Activated B cell treated with CpG ODN at 0.5 μM for 24 hours (primary cell): Measurements from ENCODE around the gene TSC1. TPM values are rescaled to one million over a fixed set of nuclear protein-coding genes. Genes with fewer than 3 reads are reported as not detected.

Experiments used
- ATAC-seq: fragments of 200-7000 bp; cut with Tn5 transposase; one replicate; pipeline ENCODE4 v1.10.0; 2021; ENCODE audit warnings: low read depth, mild to moderate bottlenecking, moderate library complexity
- CTCF ChIA-PET: fragments of 350-600 bp; sonication (Branson Sonifier 250); formaldehyde crosslinking; loops from one replicate; lab custom pipeline; 2021; ENCODE audit warnings: antibody characterized with exemption; lab: Charles Lee
- POLR2A ChIA-PET: fragments of 350-600 bp; sonication (Branson Sonifier 250); formaldehyde crosslinking; loops from one replicate; lab custom pipeline; 2021; ENCODE audit warnings: antibody characterized with exemption; lab: Charles Lee
- DNase-seq: peaks from one replicate; pipeline ENCODE4 v3.0.0; 2022
- H3K27ac Mint-ChIP-seq: one replicate; pipeline ENCODE4 v1.8.0; 2020; ENCODE audit warnings: mixed read lengths
- H3K27me3 Mint-ChIP-seq: one replicate; pipeline ENCODE4 v1.8.0; 2021; ENCODE audit warnings: mixed read lengths
- H3K36me3 Mint-ChIP-seq: one replicate; pipeline ENCODE4 v1.8.0; 2021; ENCODE audit warnings: low read depth, mixed read lengths
- H3K4me1 Mint-ChIP-seq: one replicate; pipeline ENCODE4 v1.8.0; 2021; ENCODE audit warnings: mixed read lengths
- H3K4me3 Mint-ChIP-seq: one replicate; pipeline ENCODE4 v1.8.0; 2020; ENCODE audit warnings: mild to moderate bottlenecking, mixed read lengths
- H3K9me3 Mint-ChIP-seq: one replicate; pipeline ENCODE4 v1.8.0; 2020; ENCODE audit warnings: mixed read lengths
- CTCF ChIP-seq: fragments of 200-600 bp; IDR thresholded peaks from one replicate; pipeline ENCODE4 v1.8.0; 2022; ENCODE audit warnings: antibody characterized with exemption, mild to moderate bottlenecking
- intact Hi-C: fragments of 100-400 bp; cut with micrococcal nuclease; formaldehyde crosslinking; loops from one replicate; pipeline ENCODE4 v1.15.1; 2024
- total RNA-seq: library from RNA; stranded (reverse); gene quantifications from 2 replicates; pipeline ENCODE4 v1.2.3, GENCODE V29; 2022

The TSC1 gene
- total RNA-seq, 1 donor from 2014 or later = 61.4 TPM

- H3K27me3 Mint-ChIP-seq = no peaks in the 10 kb centered on the region
- no peak overlapping the region for H3K27ac Mint-ChIP-seq
- peaks cover 89% of the 10 kb centered on the region for H3K36me3 Mint-ChIP-seq
- no peak for ATAC-seq
- no peak for DNase-seq
- ChIA-PET POLR2A (no interaction called here), CTCF (interaction anchor here (0.7 kb wide), 1 partner anchor 17 kb away, joined by 3 read pairs; no protein-coding TSS in a partner anchor)
- no peaks in the 10 kb centered on the region for H3K9me3 Mint-ChIP-seq
- no peak overlapping the region for H3K4me3 Mint-ChIP-seq
- intact Hi-C loops = no loop called here
- no peak for TF ChIP-seq CTCF
- H3K4me1 Mint-ChIP-seq = no peaks in the 10 kb centered on the region
Observed at GRCh38 chr9:132919614-132920268, 24.7 kb downstream of the TSC1 start.

DNA sequence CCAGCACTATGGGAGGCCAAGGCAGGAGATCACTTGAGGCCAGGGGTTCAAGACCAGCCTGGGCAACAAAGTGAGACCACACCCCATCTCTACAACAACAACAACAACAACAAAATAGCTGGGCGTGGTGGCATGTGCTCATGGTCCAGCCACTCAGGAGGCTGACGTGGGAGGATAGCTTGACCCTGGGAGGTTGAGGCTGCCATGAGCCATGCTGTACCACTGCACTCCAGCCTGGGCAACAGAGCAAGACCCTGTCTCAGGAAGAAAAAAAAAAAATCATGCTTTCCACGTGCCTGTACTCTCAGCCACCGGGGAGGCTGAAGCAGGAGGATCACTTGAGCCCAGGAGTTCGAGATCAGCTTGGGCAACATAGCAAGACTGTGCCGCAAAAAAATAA, 29.5 kb downstream of the TSC1 start:
- no peak overlapping the region for H3K4me3 Mint-ChIP-seq
- H3K36me3 Mint-ChIP-seq = peaks cover 79% of the 10 kb centered on the region
- no peaks in the 10 kb centered on the region for H3K9me3 Mint-ChIP-seq
- intact Hi-C loops = no loop called here
- no peaks in the 10 kb centered on the region for H3K4me1 Mint-ChIP-seq
- ChIA-PET CTCF (interaction anchor here (0.9 kb wide), 1 partner anchor 13 kb away, joined by 6 read pairs; no protein-coding TSS in a partner anchor), POLR2A (interaction anchor here (0.7 kb wide), 1 partner anchor 13 kb away, joined by 6 read pairs; no protein-coding TSS in a partner anchor)
- DNase-seq (no peak), ATAC-seq (no peak)
- H3K27ac Mint-ChIP-seq = no peak overlapping the region
- TF ChIP-seq CTCF = no peak
- H3K27me3 Mint-ChIP-seq = no peaks in the 10 kb centered on the region

DNA sequence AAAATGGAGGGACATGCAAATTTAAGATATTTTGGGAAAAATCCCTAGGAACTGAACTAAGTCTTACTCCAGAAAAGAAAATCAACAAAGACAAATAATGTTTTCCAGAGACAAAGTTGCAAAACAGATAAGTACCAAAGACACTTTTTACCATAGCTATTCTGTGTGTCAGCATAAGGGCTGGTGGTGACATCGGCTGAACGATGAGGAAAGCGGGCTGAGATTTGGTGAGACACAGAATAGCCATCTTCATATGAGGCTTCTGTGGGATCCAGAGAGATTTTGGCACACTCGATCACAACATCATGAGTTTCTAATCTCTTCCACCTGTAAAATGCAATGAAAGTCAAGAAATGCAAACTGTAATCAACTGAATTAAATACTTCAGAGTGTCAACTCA, 32.3 kb downstream of the TSC1 start:
- TF ChIP-seq CTCF = no peak
- Mint-ChIP-seq H3K27me3 (no peaks in the 10 kb centered on the region), H3K4me1 (no peaks in the 10 kb centered on the region), H3K36me3 (peaks cover 71% of the 10 kb centered on the region), H3K9me3 (no peaks in the 10 kb centered on the region), H3K4me3 (no peak overlapping the region), H3K27ac (no peak overlapping the region)
- CTCF ChIA-PET = no interaction called here
- DNase-seq = no peak
- POLR2A ChIA-PET = no interaction called here
- ATAC-seq = no peak
- intact Hi-C loops = no loop called here

DNA sequence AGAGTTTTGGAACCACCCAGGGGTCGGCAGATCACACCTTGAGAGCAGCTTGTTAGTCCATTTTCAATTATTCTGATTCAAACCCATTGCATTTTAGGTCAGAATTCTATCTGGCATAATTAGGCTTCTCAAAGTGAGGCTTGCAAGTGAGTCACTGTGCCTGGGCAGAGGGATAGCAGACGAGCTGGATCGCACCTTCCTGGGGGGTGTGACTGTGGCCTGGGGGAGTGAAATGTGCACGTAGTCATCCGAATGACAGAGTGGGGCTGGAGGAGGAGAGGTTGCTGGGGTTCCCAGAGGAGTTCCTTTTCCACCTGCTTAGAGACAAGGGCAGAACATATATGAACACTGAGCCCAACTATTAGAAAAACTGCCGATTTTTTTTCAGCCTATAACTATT, 34.0 kb downstream of the TSC1 start:
- ChIA-PET POLR2A (no interaction called here), CTCF (interaction anchor here (1.0 kb wide), 1 partner anchor 11 kb away, joined by 3 read pairs; no protein-coding TSS in a partner anchor)
- no peak overlapping the region for H3K4me3 Mint-ChIP-seq
- peaks cover 65% of the 10 kb centered on the region for H3K36me3 Mint-ChIP-seq
- no peak overlapping the region for H3K27ac Mint-ChIP-seq
- intact Hi-C loops = no loop called here
- no peaks in the 10 kb centered on the region for H3K4me1 Mint-ChIP-seq
- H3K27me3 Mint-ChIP-seq = no peaks in the 10 kb centered on the region
- H3K9me3 Mint-ChIP-seq = no peaks in the 10 kb centered on the region
- TF ChIP-seq CTCF = no peak
- DNase-seq (no peak), ATAC-seq (no peak)

DNA sequence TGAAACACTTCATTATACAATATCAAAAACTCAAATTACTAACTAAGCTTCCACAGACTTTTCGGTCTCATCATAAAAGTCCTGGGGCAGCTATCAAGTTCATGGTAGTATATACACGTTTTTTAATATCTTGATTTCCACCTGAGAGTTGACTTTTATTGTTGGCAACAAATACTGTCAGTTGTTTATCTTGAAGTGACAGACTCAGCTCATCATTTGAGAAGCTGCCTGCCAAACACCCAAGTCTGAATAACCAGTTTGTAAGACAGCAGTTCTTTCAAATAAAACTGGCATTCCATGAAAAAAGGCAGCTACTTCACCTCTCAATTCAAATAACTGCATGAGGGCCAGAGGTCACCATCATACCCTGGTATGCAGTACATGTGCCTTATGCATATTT, 35.1 kb downstream of the TSC1 start:
- DNase-seq = no peak
- POLR2A ChIA-PET = no interaction called here
- peaks cover 67% of the 10 kb centered on the region for H3K36me3 Mint-ChIP-seq
- no peaks in the 10 kb centered on the region for H3K27me3 Mint-ChIP-seq
- intact Hi-C loops = no loop called here
- no peak for TF ChIP-seq CTCF
- CTCF ChIA-PET = no interaction called here
- no peaks in the 10 kb centered on the region for H3K9me3 Mint-ChIP-seq
- no peaks in the 10 kb centered on the region for H3K4me1 Mint-ChIP-seq
- no peak for ATAC-seq
- no peak overlapping the region for H3K27ac Mint-ChIP-seq
- no peak overlapping the region for H3K4me3 Mint-ChIP-seq
